ENCODE measurements around the gene PGC.

PGC gene

GRCh38 chr6:41693281-41694240 is 53.6 kb downstream of the PGC start:
- DNase-seq, result no peak

GRCh38 chr6:41692730-41693129 is 54.5 kb downstream of the PGC start:
- DNase-seq, result no peak

GRCh38 chr6:41692080-41692675 is 55.0 kb downstream of the PGC start:
- no peak for DNase-seq

DNA sequence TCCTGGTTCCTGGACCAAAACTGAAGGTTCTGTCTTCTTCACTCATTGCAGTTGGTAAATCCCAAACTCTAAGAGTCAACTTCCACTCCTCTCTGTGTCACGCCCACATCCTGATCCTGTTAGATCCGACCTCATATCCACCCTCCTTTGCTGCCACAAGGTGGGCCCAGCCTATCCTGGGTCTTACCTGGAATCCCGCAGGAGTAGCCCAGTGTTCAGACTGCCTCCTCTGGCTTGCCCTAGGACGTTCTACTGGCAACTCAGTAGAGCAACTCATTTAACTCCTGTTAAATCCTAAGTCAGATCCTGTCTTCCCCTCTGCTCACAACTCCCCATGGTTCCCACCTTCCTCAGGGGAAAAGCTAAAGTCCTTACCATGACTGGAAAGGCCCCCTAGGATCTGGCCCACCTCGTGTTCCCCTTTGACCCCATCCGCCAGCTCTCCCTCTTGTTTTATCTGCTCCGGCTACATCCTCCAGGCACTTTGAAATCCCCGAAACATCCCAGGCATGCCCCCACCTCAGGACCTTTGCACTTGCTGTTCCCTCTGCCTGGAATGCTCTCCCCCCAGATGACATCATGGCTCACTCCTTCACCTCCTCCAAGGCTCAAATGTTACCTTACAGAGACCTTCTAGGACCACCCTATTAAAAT is 55.6 kb downstream of the PGC start:
- DNase-seq, result no peak

DNA sequence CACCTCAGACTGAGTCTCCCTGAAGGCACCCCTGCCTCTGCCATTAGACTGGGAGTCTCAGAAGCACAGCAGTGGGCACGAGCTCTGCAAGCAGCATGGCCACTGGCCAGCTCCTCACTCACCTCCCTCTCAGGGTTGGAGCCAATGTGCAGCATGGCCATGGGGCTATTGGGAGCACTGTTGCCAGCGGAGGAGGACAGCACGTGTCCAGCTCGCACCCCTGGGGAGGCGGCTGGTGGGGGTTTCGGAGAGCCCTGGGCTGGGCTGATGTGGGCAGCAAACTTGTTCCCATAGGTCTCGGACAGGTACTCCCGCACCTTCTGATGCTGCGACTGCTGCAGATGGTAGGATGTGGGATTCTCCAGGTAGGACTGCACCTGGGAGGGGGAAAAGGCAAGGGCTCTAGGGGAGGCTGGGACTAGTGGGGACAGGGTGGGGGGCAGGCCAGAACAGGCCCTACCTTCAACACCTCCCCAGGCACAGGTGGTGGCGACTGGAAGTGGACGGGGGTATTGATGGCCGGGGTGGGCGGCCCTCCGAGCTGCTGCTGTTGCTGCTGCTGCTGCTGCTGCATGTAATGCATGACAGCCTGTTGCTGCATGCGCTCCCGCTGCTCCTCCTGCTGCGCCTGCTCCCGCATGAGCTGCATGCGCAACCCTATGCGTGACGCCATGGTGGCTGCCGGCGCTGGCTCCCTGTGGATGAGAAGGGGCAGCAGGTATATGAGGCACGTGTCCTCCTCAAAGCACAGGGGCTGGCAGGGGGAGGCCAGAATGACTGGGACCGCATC is 56.5 kb downstream of the PGC start:
- DNase-seq, result no peak

GRCh38 chr6:41689171-41690008 is 57.8 kb downstream of the PGC start:
- peak; percentile 25 for DNase-seq

GRCh38 chr6:41688256-41688965 is 58.8 kb downstream of the PGC start:
- DNase-seq, result no peak

- DNase-seq, result no peak
These were observed 59.6 kb downstream of the PGC start for GRCh38 chr6:41687501-41688175.
